HG03469 (cell line): ENCODE results near the gene CGN.
"Not testable (repeated sequence)": the region's sequence is repeated elsewhere in the genome, so short reads cannot be mapped to it uniquely, and the experiment has no call there.

ENCODE experiments used
- ATAC-seq: cut with Tn5 transposase; IDR thresholded peaks from one replicate; pipeline ENCODE4 v1.9.1; 2021; ENCODE audit warnings: mild to moderate bottlenecking, moderate library complexity, moderate number of reproducible peaks; ENCODE audit not compliant: unreplicated experiment

CGN gene

DNA sequence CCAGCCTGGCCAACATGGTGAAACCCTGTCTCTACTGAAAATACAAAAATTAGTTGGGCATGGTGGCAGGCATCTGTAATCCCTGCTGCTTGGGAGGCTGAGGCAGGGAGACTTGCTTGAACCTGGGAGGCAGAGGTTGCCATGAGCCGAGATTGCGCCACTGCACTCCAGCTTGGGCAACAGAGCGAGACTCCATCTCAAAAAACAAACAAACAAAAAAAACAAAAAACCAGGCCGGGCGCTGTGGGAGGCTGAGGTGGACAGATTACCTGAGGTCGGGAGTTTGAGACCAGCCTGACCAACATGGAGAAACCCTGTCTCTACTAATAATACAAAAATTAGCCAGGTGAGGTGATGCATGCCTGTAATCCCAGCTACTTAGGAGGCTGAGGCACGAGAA, 11.2 kb downstream of the CGN start:
- ATAC-seq = not testable (repeated sequence)

DNA sequence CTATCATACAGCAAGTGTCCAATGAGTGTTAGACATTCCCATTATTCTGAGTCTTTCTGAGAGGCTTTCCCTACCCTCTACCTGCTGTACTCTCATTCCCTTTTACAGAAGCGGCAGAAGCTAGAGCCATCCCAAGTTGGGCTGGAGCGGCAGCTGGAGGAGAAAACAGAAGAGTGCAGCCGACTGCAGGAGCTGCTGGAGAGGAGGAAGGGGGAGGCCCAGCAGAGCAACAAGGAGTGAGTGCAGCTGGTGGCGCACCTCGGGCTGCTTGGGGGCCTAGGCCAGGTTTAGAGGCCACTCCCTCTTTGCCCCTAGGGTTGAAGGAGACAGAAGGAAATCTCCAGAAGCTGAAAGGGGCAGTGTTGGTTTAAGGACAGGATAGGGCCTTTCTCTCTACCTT, 12.1 kb downstream of the CGN start:
- no peak for ATAC-seq

DNA sequence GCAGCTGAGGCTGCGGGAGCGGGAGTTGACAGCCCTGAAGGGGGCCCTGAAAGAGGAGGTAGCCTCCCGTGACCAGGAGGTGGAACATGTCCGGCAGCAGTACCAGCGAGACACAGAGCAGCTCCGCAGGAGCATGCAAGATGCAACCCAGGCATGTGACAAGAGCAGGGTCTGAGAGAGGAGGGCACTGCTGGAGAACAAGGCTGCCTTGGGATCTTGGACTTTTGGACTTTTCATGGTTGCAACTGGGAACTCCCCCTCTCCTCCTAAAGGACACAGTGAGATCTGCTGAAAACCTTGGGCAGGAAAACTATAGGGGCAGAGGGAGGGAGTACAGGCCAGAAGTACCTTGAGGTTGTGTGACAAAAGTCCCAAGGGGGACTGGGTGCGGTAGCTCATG, 13.5 kb downstream of the CGN start:
- ATAC-seq = no peak

DNA sequence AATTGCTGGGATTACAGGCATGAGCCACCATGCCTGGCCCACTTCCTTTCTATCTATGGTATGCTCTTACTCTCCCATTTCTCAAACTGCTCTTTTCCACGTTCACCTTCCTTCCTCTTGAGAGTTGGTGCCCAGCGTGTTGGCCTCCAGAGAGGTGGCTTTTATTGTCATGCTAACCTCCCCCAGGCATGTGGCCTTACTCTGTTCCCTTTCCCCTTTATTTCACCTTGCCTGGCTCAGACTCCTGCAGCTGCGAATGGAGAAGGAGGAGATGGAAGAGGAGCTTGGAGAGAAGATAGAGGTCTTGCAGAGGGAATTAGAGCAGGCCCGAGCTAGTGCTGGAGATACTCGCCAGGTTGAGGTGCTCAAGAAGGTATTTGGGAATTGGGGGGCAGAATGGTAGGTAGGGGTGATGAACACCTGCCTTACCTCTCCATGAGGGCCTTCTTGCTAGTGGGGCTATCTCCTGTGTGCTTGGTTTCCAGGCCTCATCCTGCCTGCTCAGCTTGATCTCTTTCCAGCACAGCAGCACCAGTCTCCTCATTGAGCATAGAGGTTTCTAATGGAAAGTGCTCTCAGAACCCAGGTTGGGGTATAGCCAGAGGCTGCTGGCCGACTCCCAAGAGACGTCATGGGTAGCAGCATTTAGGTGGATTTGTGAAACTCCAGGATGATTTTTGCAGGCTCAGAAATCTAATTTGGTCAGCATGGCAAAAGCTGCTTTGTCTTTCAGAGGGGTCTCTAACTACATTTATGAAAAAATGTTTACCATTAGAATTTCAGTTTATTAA, 15.7 kb downstream of the CGN start:
- no peak for ATAC-seq

DNA sequence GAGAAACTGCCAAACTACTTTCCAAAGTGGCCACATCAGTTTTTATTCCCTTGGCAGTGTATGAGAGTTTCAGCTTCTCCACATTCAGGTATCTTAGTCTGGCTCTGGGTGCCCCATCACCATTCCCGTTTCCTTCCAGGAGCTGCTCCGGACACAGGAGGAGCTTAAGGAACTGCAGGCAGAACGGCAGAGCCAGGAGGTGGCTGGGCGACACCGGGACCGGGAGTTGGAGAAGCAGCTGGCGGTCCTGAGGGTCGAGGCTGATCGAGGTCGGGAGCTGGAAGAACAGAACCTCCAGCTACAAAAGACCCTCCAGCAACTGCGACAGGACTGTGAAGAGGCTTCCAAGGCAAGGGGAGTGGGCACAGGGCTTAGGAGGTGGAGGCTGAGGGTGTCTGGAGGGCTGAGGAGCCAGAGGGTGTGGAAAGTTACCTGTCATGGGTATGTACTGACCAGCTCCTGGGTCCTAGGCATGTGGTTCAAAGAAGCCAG, 18.1 kb downstream of the CGN start:
- no peak for ATAC-seq

DNA sequence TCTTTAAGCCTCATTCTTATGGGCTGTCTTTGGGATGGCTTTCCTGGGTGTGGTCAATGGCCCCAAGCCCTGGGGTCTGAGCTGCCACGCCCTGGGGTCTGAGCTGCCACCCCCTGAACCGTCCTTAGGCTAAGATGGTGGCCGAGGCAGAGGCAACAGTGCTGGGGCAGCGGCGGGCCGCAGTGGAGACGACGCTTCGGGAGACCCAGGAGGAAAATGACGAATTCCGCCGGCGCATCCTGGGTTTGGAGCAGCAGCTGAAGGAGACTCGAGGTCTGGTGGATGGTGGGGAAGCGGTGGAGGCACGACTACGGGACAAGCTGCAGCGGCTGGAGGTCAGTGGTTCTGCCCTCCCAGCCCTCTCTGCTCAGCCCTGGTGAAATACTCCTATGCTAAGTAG, 18.6 kb downstream of the CGN start:
- ATAC-seq = no peak

DNA sequence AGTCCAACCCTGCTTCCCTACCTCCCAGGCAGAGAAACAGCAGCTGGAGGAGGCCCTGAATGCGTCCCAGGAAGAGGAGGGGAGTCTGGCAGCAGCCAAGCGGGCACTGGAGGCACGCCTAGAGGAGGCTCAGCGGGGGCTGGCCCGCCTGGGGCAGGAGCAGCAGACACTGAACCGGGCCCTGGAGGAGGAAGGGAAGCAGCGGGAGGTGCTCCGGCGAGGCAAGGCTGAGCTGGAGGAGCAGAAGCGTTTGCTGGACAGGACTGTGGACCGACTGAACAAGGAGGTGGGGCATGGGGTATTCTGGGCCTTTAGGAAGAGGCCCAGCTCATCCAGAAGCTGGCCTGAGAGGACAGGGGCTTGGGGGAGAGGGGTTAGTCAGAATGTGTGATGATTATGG, 19.3 kb downstream of the CGN start:
- no peak for ATAC-seq

DNA sequence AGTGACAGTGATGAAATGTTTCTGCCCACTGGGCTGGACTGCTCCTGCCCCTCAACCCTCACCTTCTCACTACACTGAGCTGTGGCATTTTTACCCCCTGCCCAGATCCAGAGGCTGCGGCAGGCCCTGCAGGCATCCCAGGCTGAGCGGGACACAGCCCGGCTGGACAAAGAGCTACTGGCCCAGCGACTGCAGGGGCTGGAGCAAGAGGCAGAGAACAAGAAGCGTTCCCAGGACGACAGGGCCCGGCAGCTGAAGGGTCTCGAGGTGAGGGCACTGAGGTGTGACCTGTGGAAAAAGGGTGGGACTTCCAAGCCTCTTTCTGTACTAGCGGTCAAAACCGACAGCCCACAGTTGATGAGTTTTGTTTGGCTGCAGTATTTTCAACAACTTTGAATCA, 22.7 kb downstream of the CGN start:
- ATAC-seq = no peak

DNA sequence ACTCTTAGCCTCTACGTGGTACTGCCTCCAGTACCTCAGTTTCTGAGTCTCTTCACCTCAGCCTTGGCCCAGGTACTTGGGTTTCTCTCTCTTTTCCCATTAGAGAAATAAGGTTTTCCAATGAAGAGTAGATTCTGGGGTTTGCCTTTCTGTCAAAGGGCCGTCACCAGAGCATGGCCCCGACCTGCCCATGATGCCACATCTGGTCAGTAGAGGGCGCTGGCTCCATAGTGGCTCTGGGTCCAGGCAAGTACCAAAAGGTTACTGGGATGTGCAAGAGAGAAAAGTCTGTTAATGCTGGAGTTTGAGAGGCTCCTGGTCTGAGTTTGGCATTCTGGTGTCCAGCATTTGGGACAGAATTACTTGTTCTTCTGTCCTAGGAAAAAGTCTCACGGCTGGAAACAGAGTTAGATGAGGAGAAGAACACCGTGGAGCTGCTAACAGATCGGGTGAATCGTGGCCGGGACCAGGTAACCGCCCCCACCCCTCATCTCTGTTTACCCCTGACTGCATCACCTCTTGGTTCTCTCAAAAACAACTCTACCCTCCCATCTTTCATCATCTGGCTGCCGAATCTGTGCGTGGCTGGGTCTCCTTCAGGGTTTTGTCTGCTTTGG, 23.6 kb downstream of the CGN start:
- no peak for ATAC-seq

DNA sequence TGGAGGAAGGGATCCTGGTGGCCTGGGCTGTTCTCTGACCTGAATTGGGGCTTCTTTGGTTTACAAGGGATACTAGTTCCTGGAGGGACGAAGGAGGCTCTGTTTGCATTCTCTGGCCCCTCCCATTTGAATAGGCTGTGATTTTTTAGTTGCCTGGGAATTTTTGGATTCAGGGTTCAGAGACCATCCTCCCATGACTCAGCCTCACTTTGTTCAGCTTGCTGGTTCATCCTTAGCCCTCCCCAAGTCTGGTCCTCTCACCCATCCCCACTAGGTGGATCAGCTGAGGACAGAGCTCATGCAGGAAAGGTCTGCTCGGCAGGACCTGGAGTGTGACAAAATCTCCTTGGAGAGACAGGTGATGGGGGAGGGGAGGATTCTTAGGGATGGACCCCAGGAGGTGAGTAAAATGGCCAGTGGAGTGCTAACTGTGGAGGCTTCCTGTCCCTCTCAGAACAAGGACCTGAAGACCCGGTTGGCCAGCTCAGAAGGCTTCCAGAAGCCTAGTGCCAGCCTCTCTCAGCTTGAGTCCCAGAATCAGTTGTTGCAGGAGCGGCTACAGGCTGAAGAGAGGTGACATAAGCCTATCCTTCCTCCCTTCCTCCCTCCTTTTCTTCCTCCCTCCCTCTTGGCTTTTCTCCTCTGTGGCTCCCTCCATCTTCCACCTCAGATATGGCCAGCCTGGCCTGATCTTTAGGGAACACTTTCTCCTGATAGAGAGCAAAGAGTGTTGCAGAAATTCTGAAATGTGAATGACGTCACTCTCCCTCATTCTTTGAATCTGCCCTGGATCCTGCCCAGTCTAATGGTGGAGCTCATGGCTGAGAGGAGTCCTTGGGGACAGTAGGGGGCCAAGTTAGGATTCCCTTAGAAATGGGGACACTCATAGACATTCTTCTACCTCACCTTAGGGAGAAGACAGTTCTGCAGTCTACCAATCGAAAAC, 24.4 kb downstream of the CGN start:
- ATAC-seq = no peak

DNA sequence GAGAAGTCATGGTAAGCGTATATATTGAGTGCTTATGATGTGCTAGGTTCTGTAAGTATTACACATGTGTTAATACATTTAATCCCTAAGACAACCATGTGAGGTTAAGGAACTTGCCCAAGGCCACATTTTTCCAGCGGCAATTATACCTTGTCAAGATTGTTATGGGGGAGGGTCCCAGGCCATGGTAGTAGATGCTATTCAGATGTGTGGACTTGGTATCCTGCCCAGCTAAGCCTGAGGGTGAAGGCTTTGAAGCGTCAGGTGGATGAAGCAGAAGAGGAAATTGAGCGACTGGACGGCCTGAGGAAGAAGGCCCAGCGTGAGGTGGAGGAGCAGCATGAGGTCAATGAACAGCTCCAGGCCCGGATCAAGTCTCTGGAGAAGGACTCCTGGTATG, 25.3 kb downstream of the CGN start:
- ATAC-seq = no peak

DNA sequence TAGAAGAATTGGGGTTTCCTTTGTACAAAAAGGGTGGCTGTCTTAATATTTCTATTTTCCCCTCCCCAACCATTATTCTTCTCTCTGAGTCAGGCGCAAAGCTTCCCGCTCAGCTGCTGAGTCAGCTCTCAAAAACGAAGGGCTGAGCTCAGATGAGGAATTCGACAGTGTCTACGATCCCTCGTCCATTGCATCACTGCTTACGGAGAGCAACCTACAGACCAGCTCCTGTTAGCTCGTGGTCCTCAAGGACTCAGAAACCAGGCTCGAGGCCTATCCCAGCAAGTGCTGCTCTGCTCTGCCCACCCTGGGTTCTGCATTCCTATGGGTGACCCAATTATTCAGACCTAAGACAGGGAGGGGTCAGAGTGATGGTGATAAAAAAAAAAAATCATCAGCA, 25.9 kb downstream of the CGN start:
- ATAC-seq = no peak

DNA sequence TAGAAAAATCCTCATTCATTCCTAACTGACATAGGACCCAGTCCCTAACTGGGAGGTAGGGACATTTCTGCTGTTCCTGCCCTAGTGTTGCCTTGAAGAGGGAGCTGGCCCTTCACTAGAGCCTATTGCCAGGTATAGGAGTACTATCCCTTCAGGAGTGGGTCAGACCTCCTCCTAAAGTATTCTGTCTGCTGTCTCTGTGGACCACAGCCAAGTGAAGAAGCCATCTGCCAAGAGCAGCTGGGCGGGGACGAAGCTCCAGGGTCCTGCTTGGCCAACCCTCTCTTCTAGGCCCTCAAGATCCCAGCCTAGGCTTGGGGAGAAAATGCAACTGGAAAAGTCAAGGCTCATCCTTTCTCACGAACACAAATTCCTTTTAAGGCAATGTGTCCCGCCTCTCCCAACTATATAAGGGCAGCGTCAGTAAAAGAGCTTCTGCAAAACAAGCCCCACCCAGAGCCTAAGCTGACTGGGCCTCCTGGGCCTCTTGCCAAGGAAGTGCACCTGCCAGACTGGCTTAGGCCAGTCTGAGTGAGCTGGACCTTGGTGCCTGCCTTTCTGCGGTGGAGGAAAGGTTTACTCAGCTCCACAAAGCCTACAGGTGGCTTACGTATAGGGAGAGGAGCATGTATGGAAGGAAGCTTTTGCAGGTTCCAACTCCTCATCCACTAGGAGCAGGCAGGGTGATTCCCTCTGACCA, 28.3 kb downstream of the CGN start:
- peak; percentile 35 for ATAC-seq

DNA sequence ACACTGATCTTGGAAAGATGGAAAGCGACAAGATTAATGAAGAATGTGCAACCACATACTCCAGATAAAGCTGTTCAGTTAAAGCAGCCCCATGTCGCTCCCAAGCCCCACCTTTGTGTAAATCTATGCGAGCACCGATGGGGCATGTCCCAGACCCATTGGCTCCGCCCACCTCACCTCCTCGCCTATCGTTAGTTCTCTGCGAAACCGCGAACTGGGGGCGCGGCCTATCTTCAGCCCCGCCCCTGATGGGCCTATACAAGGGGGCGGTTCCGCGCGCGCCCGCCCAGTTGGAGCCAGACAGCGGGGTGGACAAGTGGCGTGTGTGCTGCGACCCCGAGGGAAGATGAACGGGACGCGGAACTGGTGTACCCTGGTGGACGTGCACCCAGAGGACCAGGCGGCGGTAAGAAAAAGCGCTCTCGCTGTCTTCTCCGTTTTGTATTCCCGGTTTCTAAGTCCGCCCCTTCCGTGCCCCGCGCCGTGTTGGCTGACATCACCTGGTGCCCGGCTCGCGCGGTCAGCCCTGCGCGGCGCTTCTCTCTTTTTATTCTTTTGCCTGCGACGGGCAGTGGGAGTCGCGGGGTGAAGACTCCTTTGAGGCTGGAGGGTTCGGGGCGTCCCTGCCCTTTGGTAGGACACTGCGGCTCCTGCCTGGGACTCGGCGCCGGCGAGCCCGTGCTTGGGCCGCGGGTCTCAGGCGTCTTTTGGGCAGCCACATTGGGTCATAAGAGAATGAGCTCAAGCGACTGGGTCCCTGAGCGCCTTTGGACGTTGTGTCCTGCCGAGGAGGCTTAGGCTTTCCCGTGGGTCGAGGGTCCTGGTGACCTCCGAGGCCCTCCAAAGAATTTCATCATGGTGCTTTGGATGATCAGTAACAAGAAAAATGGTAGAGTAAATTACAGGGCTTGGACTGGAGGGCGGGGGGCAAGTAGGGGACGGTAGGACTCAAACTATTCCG, 29.1 kb downstream of the CGN start, which contains the start of gene TUFT1:
Gene TUFT1, plus strand, starts transcription at position 289 of the 961 bp plus-strand sequence. Its CDS starts 58 bp downstream, at position 347.
- ATAC-seq = peak; percentile 66

DNA sequence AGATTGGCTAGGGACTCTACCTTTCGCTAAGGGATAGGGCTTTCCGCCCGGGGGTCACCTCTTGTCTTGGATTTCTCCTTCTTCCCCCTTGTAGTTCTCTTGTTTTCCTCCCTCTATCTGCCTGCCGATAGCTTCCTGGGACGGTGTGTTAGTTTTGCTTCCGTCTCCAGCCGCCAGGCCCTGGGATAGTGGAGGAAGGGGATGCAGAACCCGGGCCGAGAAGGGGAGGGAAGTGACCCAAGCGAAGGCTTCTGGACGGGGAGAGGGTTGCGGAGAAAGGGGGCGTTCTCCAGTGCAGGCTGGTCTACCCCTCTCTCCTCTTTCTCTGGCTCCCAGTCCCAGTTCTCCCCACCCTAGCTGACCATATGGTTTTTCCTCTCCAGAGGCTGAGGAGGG, 29.8 kb downstream of the CGN start:
- ATAC-seq = no peak

DNA sequence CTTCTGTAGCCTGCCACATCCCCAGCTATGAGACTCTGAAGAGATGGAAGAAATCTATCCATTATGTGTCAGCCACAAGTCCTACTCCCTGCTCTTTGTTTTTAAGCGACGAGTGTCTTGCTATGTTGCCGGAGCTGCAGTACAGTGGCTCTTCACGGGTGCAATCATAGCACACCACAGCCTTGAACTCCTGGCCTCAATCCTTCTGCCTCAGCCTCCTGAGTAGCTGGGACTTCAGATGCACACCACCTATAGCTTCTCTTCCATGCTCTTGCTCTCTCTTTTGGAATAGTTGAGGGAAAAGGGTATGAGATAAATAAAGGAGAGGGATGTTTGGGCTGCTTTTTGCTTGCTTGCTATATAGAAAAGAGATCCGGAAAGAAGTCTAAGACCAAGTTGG, 30.6 kb downstream of the CGN start:
- ATAC-seq = no peak

DNA sequence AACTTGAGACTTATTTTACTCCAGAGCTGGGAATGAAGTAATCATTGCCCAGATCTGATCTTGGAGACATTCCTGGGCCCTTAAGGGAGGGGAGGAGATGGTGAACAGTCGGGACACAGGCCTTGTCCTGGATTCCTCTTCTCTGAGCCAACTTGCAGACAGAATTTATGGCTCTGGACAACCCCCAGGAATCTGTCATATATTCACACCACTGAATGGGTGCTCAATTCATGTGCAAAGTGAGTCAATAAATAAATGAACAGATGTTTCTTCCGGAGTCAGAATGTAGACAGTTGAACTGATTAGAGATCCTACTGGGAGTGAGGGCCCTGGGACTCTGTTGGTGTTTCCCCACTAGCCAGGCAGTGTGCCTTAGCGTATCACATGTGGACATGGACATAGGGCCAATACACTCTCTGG, 31.5 kb downstream of the CGN start:
- no peak for ATAC-seq

DNA sequence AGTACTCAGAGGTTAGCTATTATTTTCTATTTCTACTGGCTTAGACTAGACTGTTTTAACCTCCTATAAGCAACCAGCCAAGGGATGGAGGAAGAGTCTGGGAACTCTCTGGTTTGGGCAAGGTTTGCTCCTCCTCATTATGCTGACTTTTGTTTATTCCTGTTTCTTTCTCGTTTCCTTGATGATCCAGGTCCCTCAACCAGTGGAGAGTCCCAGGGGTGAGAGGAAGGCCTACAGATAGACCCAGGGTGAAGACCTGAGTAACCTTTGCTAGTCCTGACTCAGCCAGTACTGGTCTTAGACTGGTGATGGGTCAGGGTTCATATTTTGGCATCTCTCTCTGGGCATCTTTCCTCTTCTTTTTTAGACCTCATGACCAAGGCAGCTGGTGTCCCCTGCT, 34.4 kb downstream of the CGN start:
- ATAC-seq = no peak
